H1 (cell line): ENCODE data around the gene RPS6KC1. TPM values are rescaled to one million over a fixed set of nuclear protein-coding genes. Genes with fewer than 3 reads are reported as not detected.

Experiments
- BCL11A ChIP-seq, 2 experiments: IDR thresholded peaks; one replicate each; pipeline ENCODE4 v1.6.1; 2011; ENCODE audit warnings: low read depth in 2 of 2, low read length in 2 of 2, mild to moderate bottlenecking in 2 of 2
- BRCA1 ChIP-seq: IDR thresholded peaks from 2 replicates; pipeline ENCODE4 v1.6.1; 2012; ENCODE audit warnings: low read depth, low read length, improper control_type of control experiment
- E2F6 ChIP-seq: IDR thresholded peaks from 2 replicates; pipeline ENCODE4 v1.6.1; 2012; ENCODE audit warnings: inconsistent platforms
- EZH2 ChIP-seq: fragments of 200-600 bp; sonication (generic); IDR thresholded peaks from 2 replicates; pipeline ENCODE4 v1.7.1; 2012; ENCODE audit warnings: low read depth, mild to moderate bottlenecking, moderate library complexity, low read length, inconsistent platforms; ENCODE audit not compliant: severe bottlenecking
- polyA plus RNA-seq, 7 experiments: library from polyadenylated mRNA; depleted of rRNA in 3 of 7; stranded (reverse) in 5 of 7; unstranded in 2 of 7; fragments of >200 nt in 5 of 7; fragments of 200-250 nt in 2 of 7; gene quantifications; 1 replicate in 5 of 7; 2 replicates in 1 of 7; 4 replicates in 1 of 7; pipeline versions ENCODE4 v1.2.1 to v1.2.3, GENCODE V29; 2011 to 2013; ENCODE audit warnings: missing spikeins in 2 of 7, mixed read lengths in 2 of 7
- total RNA-seq: library from RNA; stranded (reverse); fragmentation: NEBNext Ultra II Directional; extraction: Animal tissue kit (Norgen Biotek cat#: 25700); gene quantifications from 2 replicates; pipeline ENCODE4 v1.2.1, GENCODE V29; 2021
- TF ChIP-seq, protein P1 (sequence below): fragments of 300-600 bp; sonication (generic); IDR thresholded peaks from 2 replicates; pipeline ENCODE4 v1.7.1; 2012; ENCODE audit warnings: low read length, moderate library complexity, mild to moderate bottlenecking, inconsistent platforms; ENCODE audit not compliant: insufficient replicate concordance

Gene RPS6KC1
- total and polyA plus RNA-seq, 2 of the 8 experiments (the other 6 are each of a cell fraction or from before 2014, with no cell fraction given), result 4.9 to 17.6 TPM

DNA sequence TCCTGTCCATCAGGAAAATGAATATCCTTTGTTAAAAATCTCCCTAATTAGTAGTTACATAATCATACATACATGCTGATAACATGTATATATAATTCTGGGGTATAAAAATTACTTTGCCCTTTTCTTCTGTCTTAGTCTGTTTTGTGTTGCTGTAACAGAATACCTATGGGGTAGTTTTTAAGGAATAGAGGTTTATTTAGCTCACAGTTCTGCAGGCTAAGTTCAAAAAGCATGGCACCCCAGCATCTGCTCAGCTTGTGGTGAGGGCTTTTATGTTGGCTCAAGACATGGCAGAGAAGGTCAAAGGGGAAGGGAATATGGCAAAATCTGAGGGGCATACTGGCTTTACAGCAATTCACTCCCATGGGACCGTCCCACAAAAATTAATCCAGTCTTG, 16.3 kb upstream of the RPS6KC1 start (continued):
- TF ChIP-seq, protein P1, sequence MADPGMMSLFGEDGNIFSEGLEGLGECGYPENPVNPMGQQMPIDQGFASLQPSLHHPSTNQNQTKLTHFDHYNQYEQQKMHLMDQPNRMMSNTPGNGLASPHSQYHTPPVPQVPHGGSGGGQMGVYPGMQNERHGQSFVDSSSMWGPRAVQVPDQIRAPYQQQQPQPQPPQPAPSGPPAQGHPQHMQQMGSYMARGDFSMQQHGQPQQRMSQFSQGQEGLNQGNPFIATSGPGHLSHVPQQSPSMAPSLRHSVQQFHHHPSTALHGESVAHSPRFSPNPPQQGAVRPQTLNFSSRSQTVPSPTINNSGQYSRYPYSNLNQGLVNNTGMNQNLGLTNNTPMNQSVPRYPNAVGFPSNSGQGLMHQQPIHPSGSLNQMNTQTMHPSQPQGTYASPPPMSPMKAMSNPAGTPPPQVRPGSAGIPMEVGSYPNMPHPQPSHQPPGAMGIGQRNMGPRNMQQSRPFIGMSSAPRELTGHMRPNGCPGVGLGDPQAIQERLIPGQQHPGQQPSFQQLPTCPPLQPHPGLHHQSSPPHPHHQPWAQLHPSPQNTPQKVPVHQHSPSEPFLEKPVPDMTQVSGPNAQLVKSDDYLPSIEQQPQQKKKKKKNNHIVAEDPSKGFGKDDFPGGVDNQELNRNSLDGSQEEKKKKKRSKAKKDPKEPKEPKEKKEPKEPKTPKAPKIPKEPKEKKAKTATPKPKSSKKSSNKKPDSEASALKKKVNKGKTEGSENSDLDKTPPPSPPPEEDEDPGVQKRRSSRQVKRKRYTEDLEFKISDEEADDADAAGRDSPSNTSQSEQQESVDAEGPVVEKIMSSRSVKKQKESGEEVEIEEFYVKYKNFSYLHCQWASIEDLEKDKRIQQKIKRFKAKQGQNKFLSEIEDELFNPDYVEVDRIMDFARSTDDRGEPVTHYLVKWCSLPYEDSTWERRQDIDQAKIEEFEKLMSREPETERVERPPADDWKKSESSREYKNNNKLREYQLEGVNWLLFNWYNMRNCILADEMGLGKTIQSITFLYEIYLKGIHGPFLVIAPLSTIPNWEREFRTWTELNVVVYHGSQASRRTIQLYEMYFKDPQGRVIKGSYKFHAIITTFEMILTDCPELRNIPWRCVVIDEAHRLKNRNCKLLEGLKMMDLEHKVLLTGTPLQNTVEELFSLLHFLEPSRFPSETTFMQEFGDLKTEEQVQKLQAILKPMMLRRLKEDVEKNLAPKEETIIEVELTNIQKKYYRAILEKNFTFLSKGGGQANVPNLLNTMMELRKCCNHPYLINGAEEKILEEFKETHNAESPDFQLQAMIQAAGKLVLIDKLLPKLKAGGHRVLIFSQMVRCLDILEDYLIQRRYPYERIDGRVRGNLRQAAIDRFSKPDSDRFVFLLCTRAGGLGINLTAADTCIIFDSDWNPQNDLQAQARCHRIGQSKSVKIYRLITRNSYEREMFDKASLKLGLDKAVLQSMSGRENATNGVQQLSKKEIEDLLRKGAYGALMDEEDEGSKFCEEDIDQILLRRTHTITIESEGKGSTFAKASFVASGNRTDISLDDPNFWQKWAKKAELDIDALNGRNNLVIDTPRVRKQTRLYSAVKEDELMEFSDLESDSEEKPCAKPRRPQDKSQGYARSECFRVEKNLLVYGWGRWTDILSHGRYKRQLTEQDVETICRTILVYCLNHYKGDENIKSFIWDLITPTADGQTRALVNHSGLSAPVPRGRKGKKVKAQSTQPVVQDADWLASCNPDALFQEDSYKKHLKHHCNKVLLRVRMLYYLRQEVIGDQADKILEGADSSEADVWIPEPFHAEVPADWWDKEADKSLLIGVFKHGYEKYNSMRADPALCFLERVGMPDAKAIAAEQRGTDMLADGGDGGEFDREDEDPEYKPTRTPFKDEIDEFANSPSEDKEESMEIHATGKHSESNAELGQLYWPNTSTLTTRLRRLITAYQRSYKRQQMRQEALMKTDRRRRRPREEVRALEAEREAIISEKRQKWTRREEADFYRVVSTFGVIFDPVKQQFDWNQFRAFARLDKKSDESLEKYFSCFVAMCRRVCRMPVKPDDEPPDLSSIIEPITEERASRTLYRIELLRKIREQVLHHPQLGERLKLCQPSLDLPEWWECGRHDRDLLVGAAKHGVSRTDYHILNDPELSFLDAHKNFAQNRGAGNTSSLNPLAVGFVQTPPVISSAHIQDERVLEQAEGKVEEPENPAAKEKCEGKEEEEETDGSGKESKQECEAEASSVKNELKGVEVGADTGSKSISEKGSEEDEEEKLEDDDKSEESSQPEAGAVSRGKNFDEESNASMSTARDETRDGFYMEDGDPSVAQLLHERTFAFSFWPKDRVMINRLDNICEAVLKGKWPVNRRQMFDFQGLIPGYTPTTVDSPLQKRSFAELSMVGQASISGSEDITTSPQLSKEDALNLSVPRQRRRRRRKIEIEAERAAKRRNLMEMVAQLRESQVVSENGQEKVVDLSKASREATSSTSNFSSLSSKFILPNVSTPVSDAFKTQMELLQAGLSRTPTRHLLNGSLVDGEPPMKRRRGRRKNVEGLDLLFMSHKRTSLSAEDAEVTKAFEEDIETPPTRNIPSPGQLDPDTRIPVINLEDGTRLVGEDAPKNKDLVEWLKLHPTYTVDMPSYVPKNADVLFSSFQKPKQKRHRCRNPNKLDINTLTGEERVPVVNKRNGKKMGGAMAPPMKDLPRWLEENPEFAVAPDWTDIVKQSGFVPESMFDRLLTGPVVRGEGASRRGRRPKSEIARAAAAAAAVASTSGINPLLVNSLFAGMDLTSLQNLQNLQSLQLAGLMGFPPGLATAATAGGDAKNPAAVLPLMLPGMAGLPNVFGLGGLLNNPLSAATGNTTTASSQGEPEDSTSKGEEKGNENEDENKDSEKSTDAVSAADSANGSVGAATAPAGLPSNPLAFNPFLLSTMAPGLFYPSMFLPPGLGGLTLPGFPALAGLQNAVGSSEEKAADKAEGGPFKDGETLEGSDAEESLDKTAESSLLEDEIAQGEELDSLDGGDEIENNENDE, result no peak
- TF ChIP-seq BRCA1 (no peak), E2F6 (no peak), EZH2 (no peak), BCL11A (IDR thresholded peaks at IDR 0.05; ENCODE audit: low read depth in 2 of 2, low read length in 2 of 2) (no peak)
